ENCODE data around the gene ORC6. TPM values are rescaled to one million over a fixed set of nuclear protein-coding genes. Genes with fewer than 3 reads are reported as not detected.

Gene ORC6
- total and polyA plus RNA-seq, 9 of the 15 experiments (the other 6 are each of a cell fraction or from before 2014, with no cell fraction given), result 18.7 to 71.4 (median 47.0) TPM

DNA sequence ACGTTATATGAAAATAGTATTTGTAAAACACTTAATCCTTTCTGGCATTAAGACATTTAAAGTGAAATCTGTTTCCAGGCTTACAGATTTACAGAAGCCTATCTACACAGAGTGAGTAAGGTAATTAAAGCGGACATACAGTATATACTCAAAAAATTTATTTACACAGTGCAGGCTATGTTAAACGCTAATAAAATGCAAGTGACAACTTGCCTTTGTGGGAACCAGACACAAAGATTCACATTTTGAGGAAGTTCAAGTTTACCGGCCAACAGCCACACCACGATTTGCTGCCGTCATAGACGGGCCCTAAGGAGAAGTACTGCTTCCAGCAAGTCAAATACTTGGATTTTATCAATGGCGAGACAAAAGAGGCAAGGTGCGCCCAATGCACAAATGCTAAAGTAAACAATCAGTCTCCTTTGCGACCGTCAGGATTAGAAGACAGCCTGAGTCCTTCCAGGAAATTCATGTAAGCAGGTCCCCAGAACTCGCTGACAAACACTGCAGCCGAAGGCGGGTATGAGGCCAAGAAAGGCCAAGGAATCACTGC, 1.3 kb upstream of the ORC6 start (continued):
- TF ChIP-seq KDM5B (IDR thresholded peaks at IDR 0.05; ENCODE audit: insufficient replicate concordance, low read depth, low read length), result peak; percentile 7
- TF ChIP-seq, protein P1, sequence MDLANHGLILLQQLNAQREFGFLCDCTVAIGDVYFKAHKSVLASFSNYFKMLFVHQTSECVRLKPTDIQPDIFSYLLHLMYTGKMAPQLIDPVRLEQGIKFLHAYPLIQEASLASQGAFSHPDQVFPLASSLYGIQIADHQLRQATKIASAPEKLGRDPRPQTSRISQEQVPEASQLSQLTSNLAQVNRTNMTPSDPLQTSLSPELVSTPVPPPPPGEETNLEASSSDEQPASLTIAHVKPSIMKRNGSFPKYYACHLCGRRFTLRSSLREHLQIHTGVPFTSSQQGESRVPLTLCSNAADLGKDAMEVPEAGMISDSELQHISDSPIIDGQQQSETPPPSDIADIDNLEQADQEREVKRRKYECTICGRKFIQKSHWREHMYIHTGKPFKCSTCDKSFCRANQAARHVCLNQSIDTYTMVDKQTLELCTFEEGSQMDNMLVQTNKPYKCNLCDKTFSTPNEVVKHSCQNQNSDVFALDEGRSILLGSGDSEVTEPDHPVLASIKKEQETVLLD (IDR thresholded peaks at IDR 0.05), result no peak
- 0 out of 2 replicates have a peak, but pooled peaks have one; percentile 16 for TF ChIP-seq JUND (IDR thresholded peaks at IDR 0.05; ENCODE audit: borderline replicate concordance, low read depth, low read length)
- TF ChIP-seq JUND (tag; IDR thresholded peaks at IDR 0.05; ENCODE audit: borderline replicate concordance, low read depth, low read length), result no peak
- TF ChIP-seq RAD21 (CRISPR knock-in tag; conservative IDR thresholded peaks at IDR 0.05 in 1 of 2, IDR thresholded peaks at IDR 0.05 in 1 of 2), result peak in 1 of 2 experiments; percentile 36; a peak in 2 of 4 replicates
- TF ChIP-seq RBM25 (IDR thresholded peaks at IDR 0.05; ENCODE audit: low read depth, low read length, severe bottlenecking), result no peak
- peak; percentile 57 for TF ChIP-seq CREM (IDR thresholded peaks at IDR 0.05; ENCODE audit: low read depth)
- TF ChIP-seq FOXA3 (CRISPR knock-in tag; conservative IDR thresholded peaks at IDR 0.05 in 1 of 2, IDR thresholded peaks at IDR 0.05 in 1 of 2), result peak in 1 of 2 experiments; percentile 49; a peak in 1 of 4 replicates
